ENCODE measurements around the gene CALU. TPM values are rescaled to one million over a fixed set of nuclear protein-coding genes. Genes with fewer than 3 reads are reported as not detected.

Gene CALU
- total RNA-seq, 1 donor from 2014 or later, result 63.6 TPM

DNA sequence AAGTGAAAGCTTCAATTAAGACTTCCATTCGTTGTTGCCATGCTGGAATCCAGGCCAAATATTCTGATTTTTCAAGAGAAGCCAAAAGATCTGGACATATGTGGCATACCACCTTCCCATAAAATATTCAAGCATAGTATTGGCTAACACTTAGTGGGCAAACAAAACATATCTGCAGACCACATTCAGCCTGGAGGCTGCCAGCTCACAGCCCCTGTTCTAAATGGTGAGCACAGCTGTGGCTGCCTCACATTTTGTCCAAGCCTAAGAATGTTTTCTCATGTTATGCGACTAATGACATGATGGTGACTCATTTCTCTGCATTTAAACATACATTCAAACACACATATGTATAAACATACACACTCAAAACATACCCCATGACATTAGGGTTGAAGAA, 10.6 kb upstream of the CALU start:
- TF ChIP-seq, protein P1, sequence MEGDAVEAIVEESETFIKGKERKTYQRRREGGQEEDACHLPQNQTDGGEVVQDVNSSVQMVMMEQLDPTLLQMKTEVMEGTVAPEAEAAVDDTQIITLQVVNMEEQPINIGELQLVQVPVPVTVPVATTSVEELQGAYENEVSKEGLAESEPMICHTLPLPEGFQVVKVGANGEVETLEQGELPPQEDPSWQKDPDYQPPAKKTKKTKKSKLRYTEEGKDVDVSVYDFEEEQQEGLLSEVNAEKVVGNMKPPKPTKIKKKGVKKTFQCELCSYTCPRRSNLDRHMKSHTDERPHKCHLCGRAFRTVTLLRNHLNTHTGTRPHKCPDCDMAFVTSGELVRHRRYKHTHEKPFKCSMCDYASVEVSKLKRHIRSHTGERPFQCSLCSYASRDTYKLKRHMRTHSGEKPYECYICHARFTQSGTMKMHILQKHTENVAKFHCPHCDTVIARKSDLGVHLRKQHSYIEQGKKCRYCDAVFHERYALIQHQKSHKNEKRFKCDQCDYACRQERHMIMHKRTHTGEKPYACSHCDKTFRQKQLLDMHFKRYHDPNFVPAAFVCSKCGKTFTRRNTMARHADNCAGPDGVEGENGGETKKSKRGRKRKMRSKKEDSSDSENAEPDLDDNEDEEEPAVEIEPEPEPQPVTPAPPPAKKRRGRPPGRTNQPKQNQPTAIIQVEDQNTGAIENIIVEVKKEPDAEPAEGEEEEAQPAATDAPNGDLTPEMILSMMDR (IDR thresholded peaks at IDR 0.05; ENCODE audit: partially characterized antibody, unreplicated experiment), result no peak
- Mint-ChIP-seq H3K9me3 (ENCODE audit: unreplicated experiment) (peaks cover 4% of the 10 kb centered on the region), H3K36me3 (ENCODE audit: unreplicated experiment) (no peaks in the 10 kb centered on the region), H3K4me1 (ENCODE audit: low read depth, unreplicated experiment) (peaks cover 2% of the 10 kb centered on the region), H3K27me3 (ENCODE audit: unreplicated experiment) (peaks cover 6% of the 10 kb centered on the region), H3K27ac (ENCODE audit: unreplicated experiment) (no peak overlapping the region), H3K4me3 (ENCODE audit: unreplicated experiment) (no peak overlapping the region)
- no peak for DNase-seq

DNA sequence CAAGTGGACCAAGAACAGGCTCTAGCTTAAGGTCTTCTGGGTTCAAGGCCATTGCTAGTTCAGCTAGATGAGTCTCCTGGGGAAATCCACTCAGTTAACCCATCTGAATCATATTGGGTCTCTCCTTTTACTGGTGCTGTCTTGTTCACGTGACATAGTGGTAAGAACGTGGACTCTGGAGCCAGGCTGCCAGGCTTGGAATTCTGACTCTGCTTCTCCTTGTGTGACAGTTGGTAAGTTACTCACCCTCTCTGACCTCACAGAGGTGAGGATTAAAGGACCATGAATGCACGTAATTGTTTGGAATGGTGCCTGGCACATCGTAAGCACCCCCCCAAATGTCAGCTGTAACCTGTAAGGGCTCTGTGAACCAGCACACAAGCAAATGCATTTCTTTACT, 9.7 kb upstream of the CALU start:
- Mint-ChIP-seq H3K4me3 (ENCODE audit: unreplicated experiment) (no peak overlapping the region), H3K4me1 (ENCODE audit: low read depth, unreplicated experiment) (peaks cover 2% of the 10 kb centered on the region), H3K9me3 (ENCODE audit: unreplicated experiment) (peaks cover 4% of the 10 kb centered on the region), H3K27ac (ENCODE audit: unreplicated experiment) (no peak overlapping the region), H3K36me3 (ENCODE audit: unreplicated experiment) (no peaks in the 10 kb centered on the region), H3K27me3 (ENCODE audit: unreplicated experiment) (peaks cover 6% of the 10 kb centered on the region)
- no peak for DNase-seq
- TF ChIP-seq, protein P1 (IDR thresholded peaks at IDR 0.05; ENCODE audit: partially characterized antibody, unreplicated experiment), result no peak

DNA sequence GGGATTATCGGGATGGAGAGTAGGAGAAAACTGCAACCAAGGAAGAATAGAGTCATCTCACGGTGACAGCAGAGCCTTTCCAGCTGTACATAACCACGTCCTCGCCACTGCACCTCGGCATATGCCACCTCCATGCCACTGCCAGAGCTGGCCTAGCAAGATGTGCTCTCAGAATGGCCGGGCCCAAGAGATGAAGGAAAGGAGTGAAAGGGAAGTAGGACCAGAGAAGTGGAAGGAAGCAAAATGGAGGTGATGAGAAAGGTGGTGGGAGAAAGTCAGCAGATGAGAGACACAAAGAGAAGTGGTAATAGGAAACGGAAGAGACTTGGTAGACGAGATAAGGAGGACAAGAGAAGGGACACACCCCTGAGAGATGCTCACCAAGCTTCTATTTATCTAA, 8.0 kb upstream of the CALU start:
- Mint-ChIP-seq H3K4me3 (ENCODE audit: unreplicated experiment) (no peak overlapping the region), H3K27me3 (ENCODE audit: unreplicated experiment) (peaks cover 6% of the 10 kb centered on the region), H3K4me1 (ENCODE audit: low read depth, unreplicated experiment) (peaks cover 4% of the 10 kb centered on the region), H3K27ac (ENCODE audit: unreplicated experiment) (no peak overlapping the region), H3K36me3 (ENCODE audit: unreplicated experiment) (no peaks in the 10 kb centered on the region), H3K9me3 (ENCODE audit: unreplicated experiment) (peaks cover 6% of the 10 kb centered on the region)
- TF ChIP-seq, protein P1 (IDR thresholded peaks at IDR 0.05; ENCODE audit: partially characterized antibody, unreplicated experiment), result no peak
- DNase-seq, result no peak

DNA sequence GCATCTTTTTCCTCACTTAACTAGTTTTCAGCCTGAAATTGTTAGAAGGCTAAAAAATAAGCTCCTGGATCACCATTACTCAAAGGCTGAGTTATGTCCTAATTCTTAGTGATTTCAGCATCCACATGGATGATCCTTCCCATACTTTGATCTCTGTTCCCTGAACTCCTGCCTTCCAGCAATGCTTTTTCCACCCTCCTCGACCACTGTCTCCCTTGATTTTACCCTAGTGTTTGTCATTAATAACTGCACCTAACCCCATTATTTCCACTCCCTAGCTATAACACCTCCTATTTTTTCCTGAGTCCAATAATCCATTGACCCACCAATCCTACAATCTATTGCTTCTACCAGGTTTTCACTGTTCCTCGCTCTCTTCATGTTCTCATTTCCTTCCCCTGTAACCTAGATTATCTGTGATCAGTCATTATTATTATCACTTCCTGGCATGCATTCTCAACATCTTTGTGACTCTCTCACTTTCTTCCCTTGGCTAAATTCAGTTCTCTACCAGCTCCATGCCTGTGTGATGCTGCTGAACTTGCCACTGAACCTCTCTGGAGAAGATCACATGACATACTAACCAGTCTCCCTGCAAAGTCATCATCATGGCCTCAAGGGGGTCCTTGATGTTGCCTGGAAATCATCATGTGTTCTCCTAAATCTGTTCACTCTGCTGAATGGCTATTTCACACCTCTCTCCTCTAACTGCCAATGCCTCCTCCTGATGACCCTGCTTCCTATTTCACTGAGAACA, 6.5 kb upstream of the CALU start:
- H3K4me1 Mint-ChIP-seq (ENCODE audit: low read depth, unreplicated experiment), result peaks cover 8% of the 10 kb centered on the region
- no peak overlapping the region for H3K27ac Mint-ChIP-seq (ENCODE audit: unreplicated experiment)
- DNase-seq, result no peak
- no peak overlapping the region for H3K4me3 Mint-ChIP-seq (ENCODE audit: unreplicated experiment)
- H3K36me3 Mint-ChIP-seq (ENCODE audit: unreplicated experiment), result no peaks in the 10 kb centered on the region
- TF ChIP-seq, protein P1 (IDR thresholded peaks at IDR 0.05; ENCODE audit: partially characterized antibody, unreplicated experiment), result no peak
- H3K27me3 Mint-ChIP-seq (ENCODE audit: unreplicated experiment), result peaks cover 6% of the 10 kb centered on the region
- peaks cover 8% of the 10 kb centered on the region for H3K9me3 Mint-ChIP-seq (ENCODE audit: unreplicated experiment)

DNA sequence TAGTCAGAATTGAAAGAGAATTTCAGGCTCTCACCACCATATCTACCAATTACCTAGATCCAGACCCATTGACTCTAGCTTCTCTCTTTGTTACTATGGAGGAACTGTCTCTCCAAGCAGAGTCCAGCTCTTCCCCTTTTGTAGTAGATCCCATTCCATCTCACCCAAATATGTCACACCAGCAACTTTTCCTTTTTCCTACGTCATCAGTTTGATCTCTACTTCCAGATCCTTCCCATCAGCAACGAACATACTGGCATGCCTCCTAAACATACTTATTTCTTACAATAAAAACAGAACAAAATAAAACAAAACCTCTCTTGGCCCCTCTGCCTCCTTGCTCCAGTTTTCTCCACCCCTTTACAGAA, 5.9 kb upstream of the CALU start:
- Mint-ChIP-seq H3K27me3 (ENCODE audit: unreplicated experiment) (peaks cover 6% of the 10 kb centered on the region), H3K4me3 (ENCODE audit: unreplicated experiment) (no peak overlapping the region), H3K4me1 (ENCODE audit: low read depth, unreplicated experiment) (peaks cover 8% of the 10 kb centered on the region), H3K36me3 (ENCODE audit: unreplicated experiment) (no peaks in the 10 kb centered on the region), H3K9me3 (ENCODE audit: unreplicated experiment) (peaks cover 8% of the 10 kb centered on the region), H3K27ac (ENCODE audit: unreplicated experiment) (no peak overlapping the region)
- DNase-seq, result no peak
- TF ChIP-seq, protein P1 (IDR thresholded peaks at IDR 0.05; ENCODE audit: partially characterized antibody, unreplicated experiment), result no peak
